AG04449 (cell line): ENCODE measurements around the gene CELSR1.

Experiments
- CTCF ChIA-PET: fragments of 350-600 bp; formaldehyde crosslinking; extraction: SDS; loops from one replicate; lab custom pipeline; 2021; ENCODE audit warnings: antibody characterized with exemption; lab: Yijun Ruan, JAX
- POLR2A ChIA-PET: fragments of 400-600, 350-600 bp; formaldehyde crosslinking; extraction: SDS; loops from one replicate; lab custom pipeline; 2020; ENCODE audit warnings: antibody characterized with exemption, inconsistent platforms; lab: Yijun Ruan, JAX
- DNase-seq: peaks from one replicate; pipeline ENCODE4 v3.0.0-alpha.2; 2010; ENCODE audit warnings: low read depth, low spot score
- H3K4me3 ChIP-seq: 2 replicates; pipeline ENCODE4 v1.5.1; 2011; ENCODE audit warnings: low read depth, mild to moderate bottlenecking, control low read depth, low read length
- CTCF ChIP-seq: IDR thresholded peaks from one replicate; pipeline ENCODE4 v1.5.1; 2011; ENCODE audit warnings: mild to moderate bottlenecking, moderate library complexity, low read length, control low read depth, inconsistent platforms; ENCODE audit not compliant: insufficient read depth; ENCODE audit errors: missing control alignments

CELSR1 gene

GRCh38 chr22:46464296-46464695 is 73.1 kb downstream of the CELSR1 start:
- no peak overlapping the region for H3K4me3 ChIP-seq
- DNase-seq, result no peak
- TF ChIP-seq CTCF, result no peak
- ChIA-PET POLR2A (no interaction called here), CTCF (no interaction called here)

DNA sequence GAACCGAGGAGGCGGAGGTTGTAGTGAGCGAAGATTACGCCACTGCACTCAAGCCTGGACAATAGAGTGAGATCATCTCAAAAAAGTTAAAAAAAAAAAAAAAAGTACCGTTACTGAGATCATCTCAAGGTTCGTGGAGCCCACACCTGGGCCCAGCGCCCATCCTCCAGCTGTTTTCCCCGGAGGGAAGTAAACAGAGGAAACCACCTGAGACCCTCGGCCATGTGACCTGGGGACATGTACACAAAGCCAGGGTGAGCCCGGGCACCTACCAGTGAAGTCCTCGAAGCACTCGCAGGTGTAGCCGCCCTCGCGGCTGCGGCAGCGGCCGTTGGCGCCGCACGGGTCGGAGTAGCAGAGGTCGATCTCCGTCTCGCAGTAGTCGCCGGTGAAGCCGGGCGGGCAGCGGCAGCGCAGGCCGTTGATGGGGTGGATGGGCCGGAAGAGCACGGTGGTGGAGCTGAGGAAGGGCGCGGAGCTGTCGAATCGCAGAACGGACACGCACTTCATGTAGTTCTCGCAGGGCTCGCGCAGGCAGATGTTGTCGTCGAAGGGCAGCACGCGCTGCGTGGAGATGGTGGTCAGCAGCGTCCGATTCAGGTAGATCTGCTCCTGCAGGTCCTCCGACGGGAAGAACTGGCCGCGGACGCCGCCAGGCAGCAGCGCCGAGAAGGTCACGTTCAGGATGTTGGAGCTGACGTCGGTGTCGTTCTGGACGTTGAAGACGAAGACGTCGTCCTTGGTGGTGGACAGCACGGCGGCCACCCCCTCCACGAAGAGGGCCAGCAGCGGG is 73.8 kb downstream of the CELSR1 start:
- CTCF ChIA-PET, result no interaction called here
- DNase-seq, result no peak
- POLR2A ChIA-PET, result no interaction called here
- no peak for TF ChIP-seq CTCF
- H3K4me3 ChIP-seq, result no peak overlapping the region

DNA sequence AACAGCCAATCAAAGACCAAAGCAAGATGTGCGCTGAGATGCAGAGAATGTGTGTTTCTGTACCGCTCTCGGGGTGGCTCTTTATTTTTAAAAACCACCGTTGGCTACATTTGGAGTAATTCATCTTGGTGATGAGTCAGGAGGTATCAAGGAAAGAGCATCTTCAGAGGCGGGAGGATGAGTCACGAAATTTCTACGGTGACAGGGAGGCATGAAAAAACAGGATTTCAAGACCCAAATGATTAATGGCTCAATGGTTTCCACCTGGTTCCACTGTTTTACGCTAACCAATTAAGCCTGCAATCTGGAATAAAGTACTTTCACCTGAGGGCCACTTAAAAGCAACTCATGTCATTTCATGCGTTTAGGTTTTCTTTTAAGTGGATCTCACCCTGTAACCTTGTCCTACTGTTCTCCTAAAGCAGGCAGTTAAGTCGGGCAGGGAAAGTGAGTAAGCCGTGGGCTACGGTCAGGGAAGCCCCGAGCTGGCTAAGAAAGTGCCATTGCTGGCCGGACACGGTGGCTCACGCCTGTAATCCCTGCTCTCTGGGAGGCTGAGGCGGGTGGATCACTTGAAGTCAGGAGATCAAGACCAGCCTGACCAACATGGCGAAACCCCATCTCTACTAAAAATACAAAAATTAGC is 74.6 kb downstream of the CELSR1 start:
- DNase-seq, result no peak
- ChIA-PET CTCF (no interaction called here), POLR2A (no interaction called here)
- H3K4me3 ChIP-seq, result no peak overlapping the region
- no peak for TF ChIP-seq CTCF

DNA sequence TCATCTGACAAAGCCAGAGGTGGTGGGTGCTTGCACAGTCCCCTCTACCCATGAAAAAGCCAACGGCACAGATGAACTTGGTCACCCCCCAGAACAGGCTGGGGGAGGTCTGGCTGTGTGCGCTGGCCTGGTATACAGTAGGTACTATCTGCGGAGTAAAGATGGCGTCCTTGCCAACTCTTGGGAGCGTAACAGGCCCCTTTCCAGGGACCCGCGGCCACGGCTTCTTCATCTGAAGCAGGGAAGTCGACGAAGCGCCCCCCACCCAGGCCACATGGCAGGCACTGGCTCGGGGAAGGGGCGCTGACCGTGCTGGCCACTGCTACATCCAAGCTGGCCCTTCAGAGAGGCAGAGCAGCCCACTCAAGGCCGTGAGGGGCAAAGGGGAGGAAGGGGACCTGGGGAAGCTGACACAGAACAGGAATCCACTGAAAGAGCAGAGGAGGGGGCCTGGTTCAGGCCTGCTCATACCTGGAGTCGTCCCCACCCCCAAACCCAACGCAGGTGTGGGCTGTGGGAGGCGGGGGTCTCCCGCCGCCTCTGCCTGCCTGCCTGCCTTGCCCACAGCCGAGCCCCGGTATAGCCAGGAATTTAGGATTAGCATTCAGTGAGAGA is 75.7 kb downstream of the CELSR1 start:
- H3K4me3 ChIP-seq, result no peak overlapping the region
- CTCF ChIA-PET, result no interaction called here
- no peak for DNase-seq
- POLR2A ChIA-PET, result no interaction called here
- TF ChIP-seq CTCF, result no peak

DNA sequence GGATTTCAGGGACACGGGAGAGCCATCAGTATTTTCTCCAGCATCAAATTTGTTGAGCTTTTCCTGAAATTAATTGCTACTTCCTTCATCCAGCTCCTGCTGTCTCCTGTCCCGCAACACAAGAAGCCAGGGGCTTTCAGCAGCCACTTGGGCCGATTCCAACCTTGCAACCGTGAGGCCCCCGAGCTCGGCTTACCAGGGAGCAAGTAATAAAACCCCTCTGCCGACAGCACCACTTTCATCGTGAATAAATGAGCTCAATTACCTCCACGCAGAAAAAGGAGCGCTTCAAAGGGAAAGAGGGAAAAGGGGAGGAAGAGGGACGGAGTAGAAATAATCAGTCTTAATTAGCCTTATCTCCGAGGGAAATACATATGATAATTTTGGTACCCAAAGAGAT is 76.6 kb downstream of the CELSR1 start:
- TF ChIP-seq CTCF, result no peak
- CTCF ChIA-PET, result no interaction called here
- POLR2A ChIA-PET, result no interaction called here
- no peak for DNase-seq
- no peak overlapping the region for H3K4me3 ChIP-seq

- no peak overlapping the region for H3K4me3 ChIP-seq
- CTCF ChIA-PET, result interaction anchor here (1.2 kb wide), 1 partner anchor 92 kb away, joined by 4 read pairs; no protein-coding TSS in a partner anchor
- no peak for DNase-seq
- no peak for TF ChIP-seq CTCF
- POLR2A ChIA-PET, result no interaction called here
Measured at GRCh38 chr22:46459347-46460065, 77.9 kb downstream of the CELSR1 start.
